ENCODE data around the gene ADAMTS7.

DNA sequence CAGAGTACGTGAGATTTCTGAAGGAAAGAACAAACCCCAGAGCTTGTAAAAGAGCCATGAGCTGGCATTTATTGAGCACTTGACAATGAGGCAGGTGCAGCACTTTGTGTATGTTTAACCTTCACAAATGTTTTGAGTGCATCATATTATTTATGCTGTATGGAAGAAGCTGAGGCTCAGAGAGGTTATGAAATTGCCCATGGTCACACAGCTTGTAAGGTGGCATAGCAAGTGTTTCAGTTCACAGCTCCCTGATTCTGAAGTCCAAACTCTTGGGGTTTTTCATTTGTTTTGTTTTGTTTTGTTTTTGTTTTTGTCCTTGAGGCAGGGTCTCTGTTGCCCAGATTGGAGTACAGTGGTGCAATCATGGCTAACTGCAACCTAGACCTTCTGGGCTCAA, 25.1 kb upstream of the ADAMTS7 start:
- TF ChIP-seq POLR2A (IDR thresholded peaks at IDR 0.05; ENCODE audit: low read depth, low read length) (no peak), POLR2AphosphoS5 (IDR thresholded peaks at IDR 0.05; ENCODE audit: low read depth, low read length) (no peak)
